ENCODE results near the gene ENGASE. TPM values are rescaled to one million over a fixed set of nuclear protein-coding genes. Genes with fewer than 3 reads are reported as not detected.

The ENGASE gene
- total and polyA plus RNA-seq, 2 of the 8 experiments (the other 6 are each of a cell fraction or from before 2014, with no cell fraction given): 9.3 to 36.1 TPM

DNA sequence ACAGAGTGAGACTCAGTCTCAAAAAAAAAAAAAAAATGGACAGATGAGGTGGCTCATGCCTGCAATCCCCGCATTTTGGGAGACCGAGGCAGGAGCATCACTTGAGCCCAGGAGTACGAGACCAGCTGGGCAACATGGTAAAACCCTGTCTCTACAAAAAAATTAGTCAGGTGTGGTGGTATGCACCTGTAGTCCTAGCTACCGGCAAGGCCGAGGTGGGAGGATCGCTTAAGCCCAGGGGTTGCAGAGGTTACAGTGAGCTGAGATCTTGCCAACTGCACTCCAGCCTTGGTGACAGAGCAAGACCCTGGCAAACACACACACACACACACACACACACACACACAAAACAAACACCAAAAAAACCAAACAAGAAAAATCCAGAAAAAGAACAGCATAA lies 7.7 kb upstream of the ENGASE start:
- H3K36me3 ChIP-seq (ENCODE audit: control insufficient read depth in 2 of 4, insufficient read depth in 4 of 4, low read length in 3 of 4): no peaks in the 10 kb centered on the region
- TF ChIP-seq TCF12 (IDR thresholded peaks at IDR 0.05; ENCODE audit: low read depth, low read length) (no peak), SP1 (IDR thresholded peaks at IDR 0.05; ENCODE audit: low read depth, low read length) (no peak), EP300 (IDR thresholded peaks at IDR 0.05; ENCODE audit: borderline replicate concordance in 1 of 2, low read depth in 2 of 2, low read length in 2 of 2) (no peak), SP4 (IDR thresholded peaks at IDR 0.05; ENCODE audit: low read length) (no peak), RXRA (IDR thresholded peaks at IDR 0.05; ENCODE audit: insufficient read depth, low read depth, low read length) (no peak), SIN3A (conservative IDR thresholded peaks at IDR 0.05 in 1 of 2, IDR thresholded peaks at IDR 0.05 in 1 of 2; ENCODE audit: low read depth in 1 of 2, low read length in 2 of 2) (no peak), TAF7 (optimal IDR thresholded peaks at IDR 0.05; ENCODE audit: borderline replicate concordance, low read depth, low read length) (no peak), CTBP2 (IDR thresholded peaks at IDR 0.05; ENCODE audit: borderline replicate concordance, insufficient read depth, insufficient read length, low read length) (no peak), RBBP5 (IDR thresholded peaks at IDR 0.05; ENCODE audit: borderline replicate concordance, low read depth, low read length) (no peak), BRCA1 (IDR thresholded peaks at IDR 0.05; ENCODE audit: low read depth, low read length) (no peak), RAD21 (IDR thresholded peaks at IDR 0.05 in 1 of 2, conservative IDR thresholded peaks at IDR 0.05 in 1 of 2; ENCODE audit: low read depth in 2 of 2, low read length in 2 of 2) (no peak), SIX5 (IDR thresholded peaks at IDR 0.05; ENCODE audit: low read depth, low read length) (no peak)

More for the DNA sequence above, 7.7 kb upstream of the ENGASE start:
- H3K4me1 ChIP-seq (replicated peaks in 1 of 4; ENCODE audit: control insufficient read depth in 3 of 4, insufficient read depth in 4 of 4, low read length in 3 of 4): no peaks in the 10 kb centered on the region
- no peak overlapping the region for H3K4me3 ChIP-seq (ENCODE audit: extremely low read depth in 1 of 4, insufficient read depth in 2 of 4, low read depth in 3 of 4, low read length in 4 of 4)
- H3K9ac ChIP-seq (replicated peaks in 1 of 4; ENCODE audit: extremely low read depth in 1 of 4, low read depth in 3 of 4, low read length in 3 of 4): no peak overlapping the region
- H4K8ac ChIP-seq (ENCODE audit: extremely low read depth, insufficient read depth, low read length): no peak overlapping the region
- no peaks in the 10 kb centered on the region for H3K23me2 ChIP-seq (ENCODE audit: low read depth, low read length)
- H2BK12ac ChIP-seq (ENCODE audit: low read depth, low read length): no peak overlapping the region
- no peak overlapping the region for H2BK15ac ChIP-seq (ENCODE audit: low read length)
- no peak overlapping the region for H3K27ac ChIP-seq (ENCODE audit: low read depth, low read length)
- no peak overlapping the region for H2BK120ac ChIP-seq (replicated peaks; ENCODE audit: low read depth, low read length)
- no peaks in the 10 kb centered on the region for H4K20me1 ChIP-seq (replicated peaks in 1 of 2; ENCODE audit: control insufficient read depth in 1 of 2, insufficient read depth in 2 of 2, low read length in 2 of 2)
- FAIRE-seq (no peak), DNase-seq (ENCODE audit: low read depth in 1 of 2, low spot score in 2 of 2) (no peak)
- H3K23ac ChIP-seq (ENCODE audit: insufficient read length): no peak overlapping the region
- no peaks in the 10 kb centered on the region for H3K79me2 ChIP-seq (ENCODE audit: control insufficient read depth in 1 of 2, insufficient read depth in 2 of 2, low read length in 2 of 2)
- H3K79me1 ChIP-seq (ENCODE audit: low read depth, low read length): no peaks in the 10 kb centered on the region
- H2AFZ ChIP-seq (ENCODE audit: low read length): no peak overlapping the region
- H3K9me3 ChIP-seq (ENCODE audit: insufficient read depth in 2 of 2, low read depth in 1 of 2, low read length in 1 of 2): no peaks in the 10 kb centered on the region
- WGBS, 2 experiments (ENCODE audit: extremely low coverage in 1 of 2, insufficient coverage in 1 of 2, insufficient read length in 1 of 2, insufficient replicate concordance in 2 of 2, low coverage in 1 of 2, low lambda C conversion rate in 2 of 2, missing lambda C conversion rate in 1 of 2): 96% methylated on average over 6 of the region's 6 CpGs; no CpG with 5 or more reads in 1 of the 2 experiments
- no peak overlapping the region for H3K18ac ChIP-seq (ENCODE audit: extremely low read depth, low read length)
- no peak overlapping the region for H2BK20ac ChIP-seq (ENCODE audit: low read length)
- CTCF ChIA-PET (ENCODE audit: partially characterized antibody): interaction anchor here (0.7 to 2.6 kb wide), 16 partner anchors 9 to 487 kb away, joined by 3 to 23 read pairs (median 4); no protein-coding TSS in a partner anchor
- POLR2A ChIA-PET (ENCODE audit: partially characterized antibody): no interaction called here
- no peak overlapping the region for H3K4me2 ChIP-seq (ENCODE audit: insufficient read depth in 1 of 2, low read depth in 2 of 2, low read length in 2 of 2)
- no peak overlapping the region for H3K14ac ChIP-seq (ENCODE audit: insufficient read length)
- no peak overlapping the region for H3K4ac ChIP-seq (replicated peaks; ENCODE audit: insufficient read length, low read depth, low read length)
- no peak overlapping the region for H2AK5ac ChIP-seq (ENCODE audit: low read depth, low read length)
- peaks cover 0 to 2% (median 0%) of the 10 kb centered on the region in 4 experiments; a peak in 1 of 7 replicates for H3K27me3 ChIP-seq (replicated peaks in 1 of 4; ENCODE audit: control insufficient read depth in 3 of 4, extremely low read depth in 1 of 4, insufficient read depth in 3 of 4, low read length in 3 of 4)
- H4K5ac ChIP-seq (ENCODE audit: insufficient read length, low read depth, low read length): no peak overlapping the region
- no peak overlapping the region for H4K91ac ChIP-seq (replicated peaks; ENCODE audit: insufficient read length, low read length)
- no peak overlapping the region for H2BK5ac ChIP-seq (ENCODE audit: low read depth, low read length)
- H3K56ac ChIP-seq (replicated peaks; ENCODE audit: insufficient read length, low read depth, low read length): no peak overlapping the region
